H9 (cell line): Measurements from ENCODE around the gene EPB41L4A. TPM values are rescaled to one million over a fixed set of nuclear protein-coding genes. Genes with fewer than 3 reads are reported as not detected.
"Not testable (repeated sequence)": the region's sequence is repeated elsewhere in the genome, so short reads cannot be mapped to it uniquely, and the experiment has no call there.

ENCODE experiments used
- DNase-seq: peaks from one replicate; pipeline ENCODE4 v3.0.0-alpha.2; 2017
- H2AFZ ChIP-seq: one replicate; pipeline ENCODE4 v1.6.1; 2013; ENCODE audit warnings: mild to moderate bottlenecking, low read length, control low read depth, moderate library complexity
- H2AK5ac ChIP-seq: 2 replicates; pipeline ENCODE4 v1.6.1; 2013; ENCODE audit warnings: low read length, control low read depth, mixed read lengths; ENCODE audit not compliant: insufficient read length
- H2BK120ac ChIP-seq: one replicate; pipeline ENCODE4 v1.6.1; 2013; ENCODE audit warnings: low read depth, mild to moderate bottlenecking, low read length, control low read depth, inconsistent platforms; ENCODE audit not compliant: poor library complexity, severe bottlenecking
- H2BK12ac ChIP-seq: 2 replicates; pipeline ENCODE4 v1.6.1; 2013; ENCODE audit warnings: low read length, control low read depth, mixed read lengths, low read depth; ENCODE audit not compliant: insufficient read length
- H2BK15ac ChIP-seq: 2 replicates; pipeline ENCODE4 v1.6.1; 2013; ENCODE audit warnings: low read depth, low read length, control low read depth
- H2BK20ac ChIP-seq: one replicate; pipeline ENCODE4 v1.6.1; 2013; ENCODE audit warnings: low read depth, mild to moderate bottlenecking, low read length, control low read depth, inconsistent platforms; ENCODE audit not compliant: poor library complexity, severe bottlenecking
- H2BK5ac ChIP-seq: 2 replicates; pipeline ENCODE4 v1.6.1; 2013; ENCODE audit warnings: low read length, control low read depth, mixed read lengths; ENCODE audit not compliant: insufficient read length
- H3K14ac ChIP-seq: 2 replicates; pipeline ENCODE4 v1.6.1; 2013; ENCODE audit warnings: low read length, control low read depth; ENCODE audit not compliant: insufficient read depth
- H3K18ac ChIP-seq: 2 replicates; pipeline ENCODE4 v1.6.1; 2013; ENCODE audit warnings: low read depth, mild to moderate bottlenecking, mixed read lengths, low read length, control low read depth; ENCODE audit not compliant: insufficient read length
- H3K23ac ChIP-seq: 2 replicates; pipeline ENCODE4 v1.6.1; 2013; ENCODE audit warnings: low read length, control low read depth, mixed read lengths, low read depth; ENCODE audit not compliant: insufficient read length
- H3K23me2 ChIP-seq: 2 replicates; pipeline ENCODE4 v1.6.1; 2013; ENCODE audit warnings: low read depth, mild to moderate bottlenecking, mixed read lengths, low read length, control low read depth; ENCODE audit not compliant: insufficient read length, poor library complexity, severe bottlenecking
- H3K27ac ChIP-seq: 2 replicates; pipeline ENCODE4 v1.5.1; 2013; ENCODE audit warnings: low read length, control low read depth, mixed read lengths, low read depth; ENCODE audit not compliant: insufficient read length
- H3K27me3 ChIP-seq: 2 replicates; pipeline ENCODE4 v1.6.1; 2013; ENCODE audit warnings: low read length, control low read depth, inconsistent platforms; ENCODE audit not compliant: insufficient read depth
- H3K4ac ChIP-seq: 2 replicates; pipeline ENCODE4 v1.6.1; 2013; ENCODE audit warnings: low read depth, mild to moderate bottlenecking, control low read depth, inconsistent platforms, low read length, moderate library complexity
- H3K4me1 ChIP-seq: 2 replicates; pipeline ENCODE4 v1.6.1; 2013; ENCODE audit warnings: low read length, control low read depth, inconsistent platforms; ENCODE audit not compliant: insufficient read depth
- H3K4me2 ChIP-seq: 2 replicates; pipeline ENCODE4 v1.6.1; 2013; ENCODE audit warnings: low read length, control low read depth, mixed read lengths; ENCODE audit not compliant: insufficient read length, insufficient read depth
- H3K56ac ChIP-seq: 2 replicates; pipeline ENCODE4 v1.6.1; 2013; ENCODE audit warnings: low read depth, mild to moderate bottlenecking, mixed read lengths, low read length, control low read depth; ENCODE audit not compliant: insufficient read length
- H3K79me1 ChIP-seq: 2 replicates; pipeline ENCODE4 v1.6.1; 2013; ENCODE audit warnings: low read depth, mild to moderate bottlenecking, moderate library complexity, low read length, control low read depth, inconsistent platforms; ENCODE audit not compliant: insufficient read depth, poor library complexity, severe bottlenecking
- H3K79me2 ChIP-seq: 2 replicates; pipeline ENCODE4 v1.6.1; 2013; ENCODE audit warnings: low read length, control low read depth, inconsistent platforms; ENCODE audit not compliant: insufficient read depth
- H3K9ac ChIP-seq: 2 replicates; pipeline ENCODE4 v1.6.1; 2013; ENCODE audit warnings: low read length, control low read depth, mixed read lengths; ENCODE audit not compliant: insufficient read length; ENCODE audit errors: extremely low read depth
- H3K9me3 ChIP-seq: one replicate; pipeline ENCODE4 v1.6.1; 2013; ENCODE audit warnings: low read depth, low read length, inconsistent platforms; ENCODE audit not compliant: control insufficient read depth
- H3T11ph ChIP-seq: one replicate; pipeline ENCODE4 v1.6.1; 2013; ENCODE audit warnings: mild to moderate bottlenecking, low read length, control low read depth, inconsistent platforms
- H4K20me1 ChIP-seq: one replicate; pipeline ENCODE4 v1.6.1; 2013; ENCODE audit not compliant: control insufficient read depth, insufficient read length, insufficient read depth
- H4K5ac ChIP-seq: 2 replicates; pipeline ENCODE4 v1.6.1; 2013; ENCODE audit warnings: low read depth, mild to moderate bottlenecking, mixed read lengths, low read length, control low read depth; ENCODE audit not compliant: insufficient read length
- H4K8ac ChIP-seq: replicated peaks from 2 replicates; pipeline ENCODE4 v1.6.1; 2013; ENCODE audit warnings: low read length, control low read depth, mixed read lengths, low read depth; ENCODE audit not compliant: insufficient read length
- H4K91ac ChIP-seq: 2 replicates; pipeline ENCODE4 v1.6.1; 2013; ENCODE audit warnings: low read depth, mild to moderate bottlenecking, moderate library complexity, mixed read lengths, low read length, control low read depth; ENCODE audit not compliant: insufficient read length
- H3K27ac Mint-ChIP-seq, 3 experiments: 2 replicates in 2 of 3; 3 replicates in 1 of 3; pipeline ENCODE4 v1.8.0; 2020 to 2021; ENCODE audit warnings: mixed read lengths in 3 of 3, mild to moderate bottlenecking in 1 of 3, moderate library complexity in 1 of 3
- H3K27me3 Mint-ChIP-seq: 2 replicates; pipeline ENCODE4 v1.8.0; 2021; ENCODE audit warnings: low read depth, mild to moderate bottlenecking, moderate library complexity, mixed read lengths
- H3K36me3 Mint-ChIP-seq, 3 experiments: 2 replicates in 2 of 3; 3 replicates in 1 of 3; pipeline ENCODE4 v1.8.0; 2020 to 2021; ENCODE audit warnings: low read depth in 3 of 3, mixed read lengths in 3 of 3; ENCODE audit not compliant: insufficient read depth in 1 of 3
- H3K4me1 Mint-ChIP-seq, 2 experiments: 2 replicates each; pipeline ENCODE4 v1.8.0; 2020; ENCODE audit warnings: mixed read lengths in 2 of 2
- H3K4me3 Mint-ChIP-seq, 2 experiments: 2 replicates in 1 of 2; 3 replicates in 1 of 2; pipeline ENCODE4 v1.8.0; 2020 to 2021; ENCODE audit warnings: mild to moderate bottlenecking in 2 of 2, mixed read lengths in 2 of 2, moderate library complexity in 1 of 2
- H3K9me3 Mint-ChIP-seq, 2 experiments: 2 replicates in 1 of 2; 3 replicates in 1 of 2; pipeline ENCODE4 v1.8.0; 2020; ENCODE audit warnings: mild to moderate bottlenecking in 2 of 2, mixed read lengths in 2 of 2, moderate library complexity in 1 of 2
- WGBS: extraction: QIAGEN DNeasy Blood & Tissue Kit; methylation state at CpG from one replicate; pipeline ENCODE4 v1.1.7; 2013; ENCODE audit warnings: missing lambda C conversion rate, low lambda C conversion rate, mixed read lengths; ENCODE audit not compliant: insufficient read length; ENCODE audit errors: extremely low coverage; 5-methylcytosine and 5-hydroxymethylcytosine counted together
- total RNA-seq: library from RNA; stranded (reverse); gene quantifications from 2 replicates; pipeline ENCODE4 v1.2.1, GENCODE V29; 2021
- TF ChIP-seq, protein P1 (sequence below): fragments of 200-600 bp; sonication (generic); conservative IDR thresholded peaks from 3 replicates; pipeline ENCODE4 v1.8.0; 2021; ENCODE audit warnings: antibody characterized with exemption, mild to moderate bottlenecking

The EPB41L4A gene
- total RNA-seq, 1 experiment from 2014 or later: 4.9 TPM

DNA sequence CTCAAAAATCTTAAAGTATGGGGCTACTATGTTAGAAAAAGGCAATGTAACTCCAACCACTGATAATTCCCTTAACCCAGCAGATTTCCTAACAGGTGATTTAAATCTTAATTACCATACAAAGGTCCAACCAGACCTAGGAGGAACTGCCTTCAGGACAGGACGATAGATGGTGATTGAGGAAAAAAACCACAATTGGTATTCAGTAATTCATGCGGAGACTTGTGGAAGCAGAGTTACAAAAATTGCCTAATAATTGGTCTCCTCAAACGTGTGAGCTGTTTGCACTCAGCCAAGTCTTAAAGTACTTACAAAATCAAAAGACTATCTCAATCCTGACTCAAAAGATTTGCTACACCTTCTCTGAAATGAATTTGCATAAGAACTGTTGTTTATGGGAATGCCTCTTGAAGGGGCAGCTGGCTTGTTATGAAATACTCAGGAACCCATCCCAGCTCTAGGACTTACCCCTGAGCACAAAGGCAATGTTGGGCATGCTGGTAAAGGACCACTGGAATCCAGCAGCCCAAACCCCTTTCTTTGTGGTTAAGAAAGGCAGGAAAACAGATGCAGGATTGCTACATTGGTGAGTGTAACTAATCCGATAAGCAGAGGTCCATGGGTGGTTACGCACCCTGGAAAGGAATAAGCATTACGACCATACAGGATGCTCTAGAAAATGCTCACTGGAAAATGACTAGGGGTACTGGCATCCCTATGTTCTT lies 26.7 kb upstream of the EPB41L4A start:
- H3K9me3 ChIP-seq: no peaks in the 10 kb centered on the region
- no peak overlapping the region for H3K18ac ChIP-seq
- H3K56ac ChIP-seq: no peak overlapping the region
- Mint-ChIP-seq H3K9me3 (peaks cover 6% of the 10 kb centered on the region in 2 experiments), H3K27me3 (peaks cover 1% of the 10 kb centered on the region), H3K36me3 (no peaks in the 10 kb centered on the region; a peak in 1 of 7 replicates), H3K27ac (no peak overlapping the region), H3K4me3 (no peak overlapping the region), H3K4me1 (peaks cover 5 to 18% of the 10 kb centered on the region in 2 experiments; a peak in 3 of 4 replicates)
- H3K23ac ChIP-seq: no peak overlapping the region
- H3K79me1 ChIP-seq: no peaks in the 10 kb centered on the region
- no peak overlapping the region for H3K4ac ChIP-seq
- H2BK15ac ChIP-seq: no peak overlapping the region
- H2BK20ac ChIP-seq: no peak overlapping the region
- H3K14ac ChIP-seq: no peak overlapping the region
- DNase-seq: no peak
- TF ChIP-seq, protein P1, sequence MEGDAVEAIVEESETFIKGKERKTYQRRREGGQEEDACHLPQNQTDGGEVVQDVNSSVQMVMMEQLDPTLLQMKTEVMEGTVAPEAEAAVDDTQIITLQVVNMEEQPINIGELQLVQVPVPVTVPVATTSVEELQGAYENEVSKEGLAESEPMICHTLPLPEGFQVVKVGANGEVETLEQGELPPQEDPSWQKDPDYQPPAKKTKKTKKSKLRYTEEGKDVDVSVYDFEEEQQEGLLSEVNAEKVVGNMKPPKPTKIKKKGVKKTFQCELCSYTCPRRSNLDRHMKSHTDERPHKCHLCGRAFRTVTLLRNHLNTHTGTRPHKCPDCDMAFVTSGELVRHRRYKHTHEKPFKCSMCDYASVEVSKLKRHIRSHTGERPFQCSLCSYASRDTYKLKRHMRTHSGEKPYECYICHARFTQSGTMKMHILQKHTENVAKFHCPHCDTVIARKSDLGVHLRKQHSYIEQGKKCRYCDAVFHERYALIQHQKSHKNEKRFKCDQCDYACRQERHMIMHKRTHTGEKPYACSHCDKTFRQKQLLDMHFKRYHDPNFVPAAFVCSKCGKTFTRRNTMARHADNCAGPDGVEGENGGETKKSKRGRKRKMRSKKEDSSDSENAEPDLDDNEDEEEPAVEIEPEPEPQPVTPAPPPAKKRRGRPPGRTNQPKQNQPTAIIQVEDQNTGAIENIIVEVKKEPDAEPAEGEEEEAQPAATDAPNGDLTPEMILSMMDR: no peak
- H3K23me2 ChIP-seq: no peaks in the 10 kb centered on the region
- H3K4me2 ChIP-seq: no peak overlapping the region
- no peak overlapping the region for H2AK5ac ChIP-seq
- no peak overlapping the region for H2AFZ ChIP-seq
- no peak overlapping the region for H3K27ac ChIP-seq
- WGBS: no CpG with 5 or more reads among the region's 6 CpGs
- no peak overlapping the region for H3K9ac ChIP-seq
- H3T11ph ChIP-seq: no peak overlapping the region
- H4K8ac ChIP-seq: no peak overlapping the region
- H3K4me1 ChIP-seq: peaks cover 4% of the 10 kb centered on the region; the same call in 1 of the 2 replicates
- H2BK12ac ChIP-seq: no peak overlapping the region
- H4K91ac ChIP-seq: no peak overlapping the region
- H3K79me2 ChIP-seq: no peaks in the 10 kb centered on the region
- no peaks in the 10 kb centered on the region for H4K20me1 ChIP-seq
- H3K27me3 ChIP-seq: no peaks in the 10 kb centered on the region
- H4K5ac ChIP-seq: no peak overlapping the region
- no peak overlapping the region for H2BK120ac ChIP-seq
- no peak overlapping the region for H2BK5ac ChIP-seq

DNA sequence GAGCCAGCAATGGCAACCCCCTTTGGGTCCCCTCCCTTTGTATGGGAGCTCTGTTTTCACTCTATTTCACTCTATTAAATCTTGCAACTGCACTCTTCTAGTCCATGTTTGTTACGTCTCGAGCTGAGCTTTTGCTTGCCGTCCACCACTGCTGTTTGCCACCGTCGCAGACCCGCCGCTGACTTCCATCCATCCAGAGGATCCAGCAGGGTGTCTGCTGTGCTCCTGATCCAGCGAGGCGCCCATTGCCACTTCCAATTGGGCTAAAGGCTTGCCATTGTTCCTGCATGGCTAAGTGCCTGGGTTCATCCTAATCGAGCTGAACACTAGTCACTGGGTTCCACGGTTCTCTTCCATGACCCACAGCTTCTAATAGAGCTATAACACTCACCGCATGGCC lies 24.9 kb upstream of the EPB41L4A start:
- H3K4me2 ChIP-seq, H3K79me2 ChIP-seq, H3K27me3 Mint-ChIP-seq, H2BK120ac ChIP-seq, H3K36me3 Mint-ChIP-seq, H3T11ph ChIP-seq, H3K14ac ChIP-seq, H3K27me3 ChIP-seq, H2AFZ ChIP-seq, H2BK12ac ChIP-seq, H3K79me1 ChIP-seq, H3K27ac ChIP-seq, H3K9ac ChIP-seq, H3K4ac ChIP-seq, H4K20me1 ChIP-seq, DNase-seq, H4K91ac ChIP-seq, H3K9me3 ChIP-seq, H3K27ac Mint-ChIP-seq, H2BK5ac ChIP-seq, H2BK15ac ChIP-seq, H2BK20ac ChIP-seq, H3K18ac ChIP-seq, H4K5ac ChIP-seq, H3K23me2 ChIP-seq, H3K23ac ChIP-seq, H3K4me1 ChIP-seq, H4K8ac ChIP-seq, H3K56ac ChIP-seq, H3K4me3 Mint-ChIP-seq, H2AK5ac ChIP-seq: not testable (repeated sequence)
- H3K4me1 Mint-ChIP-seq: peaks cover 5 to 18% of the 10 kb centered on the region in 2 experiments; a peak in 3 of 4 replicates
- H3K9me3 Mint-ChIP-seq: peaks cover 11 to 16% of the 10 kb centered on the region in 2 experiments
- WGBS: no CpG with 5 or more reads among the region's 12 CpGs
